GM19468 (cell line): ENCODE measurements around the gene SMYD1.

ENCODE experiments used
- ATAC-seq: cut with Tn5 transposase; IDR thresholded peaks from one replicate; pipeline ENCODE4 v1.9.1; 2021; ENCODE audit warnings: mild to moderate bottlenecking, moderate library complexity, moderate number of reproducible peaks; ENCODE audit not compliant: unreplicated experiment; ENCODE audit errors: extremely low read depth

SMYD1 gene

DNA sequence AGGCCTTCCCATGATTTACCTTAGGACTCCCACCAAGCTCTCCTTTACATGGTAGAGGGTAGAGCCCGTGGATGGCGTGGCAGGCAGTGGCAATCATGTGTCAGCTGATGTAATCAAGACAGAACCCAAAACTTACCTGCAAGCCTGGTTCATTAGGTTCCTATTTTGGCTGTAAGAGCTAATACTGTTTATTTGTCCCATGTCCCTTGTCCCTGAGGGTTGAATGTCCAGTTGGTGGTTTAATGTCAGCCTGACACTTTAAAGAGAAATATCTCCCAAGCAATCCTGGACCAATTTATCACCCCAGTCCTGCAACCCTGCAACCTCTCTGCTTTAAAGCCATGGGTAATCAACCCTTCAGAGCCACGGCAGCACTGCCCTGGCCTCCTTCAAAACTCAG is 66.2 kb downstream of the SMYD1 start:
- no peak for ATAC-seq

DNA sequence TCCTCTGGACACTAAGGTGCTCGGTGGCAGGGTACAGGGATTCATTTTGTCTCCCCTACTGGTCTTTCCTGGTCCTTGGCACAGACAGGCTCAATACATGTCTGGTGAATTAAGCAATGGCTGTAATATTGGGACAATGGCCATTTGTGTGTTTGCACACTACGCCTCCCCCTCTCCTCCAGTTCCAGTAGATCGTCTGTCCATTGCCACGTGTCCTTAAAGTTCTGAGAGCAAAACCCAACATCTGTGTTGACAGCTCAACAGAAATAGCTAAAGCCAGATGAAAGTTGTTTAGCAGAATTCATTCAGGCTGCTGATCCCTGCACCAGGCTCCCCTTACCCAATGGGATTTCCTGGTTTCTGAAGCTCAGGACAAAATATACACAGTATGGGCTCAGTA is 69.2 kb downstream of the SMYD1 start:
- ATAC-seq = no peak

- no peak for ATAC-seq
Observed at GRCh38 chr2:88137833-88138232, 70.2 kb downstream of the SMYD1 start.

DNA sequence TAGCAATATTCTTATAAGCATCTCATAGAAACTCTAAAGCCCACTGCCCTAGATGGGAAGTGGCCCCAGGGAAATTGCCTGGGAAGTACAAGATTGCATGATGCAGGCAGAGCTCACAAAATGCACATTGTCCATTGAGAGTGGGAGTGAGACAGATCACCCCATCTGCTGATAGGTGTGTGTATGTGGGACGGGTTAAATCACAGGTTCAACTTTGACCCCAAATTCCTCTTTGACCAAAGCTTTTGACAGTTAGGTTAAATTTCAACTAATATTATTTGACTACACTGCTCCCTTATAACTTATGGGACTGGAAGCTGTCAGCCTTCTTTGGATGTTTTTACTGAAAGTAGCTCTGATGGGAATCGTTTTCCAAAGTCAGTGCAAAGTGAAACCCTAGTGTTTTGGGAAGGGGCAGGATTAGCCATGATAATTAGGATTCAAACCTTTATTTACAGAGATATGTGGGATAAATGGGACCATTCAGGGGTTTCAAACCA is 71.6 kb downstream of the SMYD1 start:
- no peak for ATAC-seq

DNA sequence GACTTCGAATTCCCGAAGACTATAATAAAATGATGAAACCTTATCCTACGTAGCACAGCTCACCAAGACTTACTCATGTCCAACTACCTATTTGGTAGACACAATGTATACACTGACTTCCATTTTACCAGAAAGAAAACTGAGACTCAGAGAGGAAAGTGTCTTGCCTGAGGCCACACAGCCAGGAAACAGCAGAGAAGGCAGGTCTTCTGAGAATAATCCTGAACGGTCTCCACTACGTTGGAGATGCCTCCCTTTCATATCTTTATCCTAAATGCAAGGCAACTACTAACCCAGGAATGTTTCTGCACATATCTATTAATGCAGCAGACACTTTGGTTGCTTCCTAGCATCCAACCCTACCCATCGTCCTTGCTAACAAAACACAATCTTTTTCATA is 72.2 kb downstream of the SMYD1 start:
- ATAC-seq = no peak

- no peak for ATAC-seq
Observed at GRCh38 chr2:88141952-88142351, 74.3 kb downstream of the SMYD1 start.

DNA sequence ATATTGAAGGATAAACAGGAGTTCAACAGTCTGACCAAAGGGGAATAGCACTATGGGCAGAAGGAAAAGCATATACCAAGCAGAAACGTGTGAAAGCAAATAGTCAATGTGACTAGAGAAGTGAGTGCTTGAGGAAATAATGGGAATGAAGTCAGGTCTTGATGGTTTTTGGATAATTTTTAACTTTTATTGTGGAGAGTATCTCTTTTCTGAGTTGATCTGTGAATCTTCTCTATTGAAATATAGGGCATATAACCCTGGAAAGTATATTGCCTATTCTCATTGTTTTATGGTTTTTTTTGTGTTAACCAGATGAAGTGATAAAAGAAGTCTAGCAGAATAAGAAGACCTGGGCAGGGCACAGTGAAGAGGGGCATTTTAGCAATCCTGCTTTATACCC is 76.6 kb downstream of the SMYD1 start:
- no peak for ATAC-seq

GRCh38 chr2:88144914-88145497 is 77.4 kb downstream of the SMYD1 start:
- no peak for ATAC-seq

- ATAC-seq = no peak
Observed at GRCh38 chr2:88146590-88146989, 79.0 kb downstream of the SMYD1 start.

GRCh38 chr2:88147145-88147544 is 79.5 kb downstream of the SMYD1 start:
- ATAC-seq = no peak

- no peak for ATAC-seq
Observed at GRCh38 chr2:88148929-88149438, 81.4 kb downstream of the SMYD1 start.

DNA sequence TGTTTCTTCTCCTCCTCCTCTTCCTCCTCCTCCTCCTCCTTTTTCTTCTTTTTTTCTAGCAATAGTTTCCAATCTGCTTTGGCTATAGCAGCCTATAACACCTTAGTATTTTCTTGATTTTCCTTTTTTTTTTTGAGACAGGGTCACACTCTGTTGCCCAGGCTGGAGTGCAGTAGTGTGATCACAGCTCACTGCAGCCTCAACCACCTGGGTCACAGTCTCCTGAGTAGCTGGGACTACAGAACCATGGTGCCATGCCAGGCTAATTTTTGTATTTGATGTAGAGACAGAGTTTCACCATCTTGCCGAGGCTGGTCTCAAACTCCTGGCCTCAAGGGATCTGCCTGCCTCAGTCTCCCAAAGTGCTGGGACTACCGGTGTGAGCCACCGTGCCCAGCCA is 91.9 kb downstream of the SMYD1 start:
- ATAC-seq = no peak

DNA sequence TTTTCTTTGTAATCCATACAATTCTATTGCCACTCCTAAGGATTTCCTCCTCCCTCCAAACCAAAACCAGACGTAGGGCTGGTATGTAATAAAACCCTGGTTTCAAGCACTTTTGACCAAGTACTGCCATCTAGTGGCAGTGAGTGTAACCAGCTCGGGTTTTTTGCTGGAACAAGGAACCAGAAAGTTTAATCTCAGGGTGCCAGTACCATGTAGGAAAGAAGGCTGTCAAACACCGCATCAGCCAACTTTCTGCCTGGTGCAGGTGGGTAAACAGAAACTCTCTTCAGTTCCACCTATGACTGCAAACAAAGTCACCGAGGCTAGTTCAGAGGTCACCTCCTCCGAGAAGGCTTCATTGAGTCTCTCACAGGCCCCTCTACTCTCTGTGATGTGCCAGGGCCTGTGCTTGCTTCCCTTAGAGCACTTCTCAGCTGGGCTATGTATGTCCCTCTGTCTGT is 92.4 kb downstream of the SMYD1 start:
- no peak for ATAC-seq

- no peak for ATAC-seq
Observed at GRCh38 chr2:88160517-88160916, 92.9 kb downstream of the SMYD1 start.

DNA sequence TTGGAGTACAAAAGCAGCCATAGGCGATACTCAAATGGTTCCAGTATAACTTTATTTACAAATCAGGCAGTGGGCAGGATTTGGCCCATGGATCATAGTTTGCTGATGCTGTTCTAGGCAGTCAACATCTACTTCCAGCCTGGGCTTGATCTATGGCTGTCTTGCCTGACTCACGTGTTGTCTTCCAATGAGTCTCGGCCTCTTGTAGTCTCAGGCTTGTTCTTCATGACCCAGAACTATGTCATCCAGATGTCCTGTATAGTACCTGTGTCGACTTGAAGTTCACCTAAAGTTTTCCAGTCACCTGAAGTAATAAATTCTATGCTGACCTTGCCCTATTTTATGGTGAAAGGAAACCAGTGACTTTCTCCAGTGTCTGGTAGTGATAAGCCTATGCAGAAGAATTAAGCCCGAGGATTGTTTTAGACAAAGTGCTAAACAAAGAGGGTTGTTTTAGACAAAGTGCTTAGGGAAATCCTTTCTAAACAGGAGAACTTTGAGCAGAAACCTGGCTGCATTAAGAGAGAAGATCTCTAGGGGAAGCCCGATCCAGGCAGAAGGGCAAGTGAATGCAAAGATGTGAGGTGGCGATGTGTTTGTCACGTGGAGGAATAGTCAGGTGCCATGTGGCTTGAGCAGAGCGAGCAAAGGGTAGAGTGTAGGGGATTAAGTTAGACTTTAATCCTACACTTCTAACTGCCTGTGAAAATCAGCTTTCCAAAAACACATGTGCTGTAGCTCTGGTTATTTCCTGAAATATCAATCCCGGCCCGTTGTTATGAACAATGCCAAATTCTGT is 94.0 kb downstream of the SMYD1 start:
- ATAC-seq = no peak
